HEK293T (cell line): ENCODE measurements around the gene OR52E5.

ENCODE experiments used
- CTCF ChIA-PET: fragments of 350-600 bp; formaldehyde crosslinking; extraction: SDS; loops from one replicate; lab custom pipeline; 2021; ENCODE audit warnings: antibody characterized with exemption, inconsistent platforms; lab: Yijun Ruan, JAX
- POLR2A ChIA-PET: fragments of 350-600 bp; formaldehyde crosslinking; extraction: SDS; loops from one replicate; lab custom pipeline; 2020; ENCODE audit warnings: antibody characterized with exemption, inconsistent platforms; lab: Yijun Ruan, JAX
- DNase-seq: peaks from one replicate; pipeline ENCODE4 v3.0.0; 2012; ENCODE audit warnings: mixed read lengths; ENCODE audit errors: extremely low spot score
- ARNT ChIP-seq: fragments of 450-650 bp; IDR thresholded peaks from 2 replicates; pipeline ENCODE4 v1.6.1; 2017; ENCODE audit warnings: mild to moderate bottlenecking
- BHLHE40 ChIP-seq: fragments of 450-650 bp; IDR thresholded peaks from 2 replicates; pipeline ENCODE4 v1.6.1; 2016; ENCODE audit warnings: mild to moderate bottlenecking, moderate library complexity, borderline replicate concordance
- CTBP1 ChIP-seq: fragments of 450-650 bp; IDR thresholded peaks from 2 replicates; pipeline ENCODE4 v1.6.1; 2016; ENCODE audit warnings: borderline replicate concordance
- ELF4 ChIP-seq: fragments of 450-650 bp; IDR thresholded peaks from 2 replicates; pipeline ENCODE4 v1.6.1; 2017; ENCODE audit warnings: antibody characterized with exemption
- FOXA1 ChIP-seq: fragments of 450-650 bp; IDR thresholded peaks from 2 replicates; pipeline ENCODE4 v1.6.1; 2016; ENCODE audit warnings: mild to moderate bottlenecking
- FOXK2 ChIP-seq: fragments of 450-650 bp; IDR thresholded peaks from 2 replicates; pipeline ENCODE4 v1.6.1; 2016; ENCODE audit warnings: mild to moderate bottlenecking
- FOXM1 ChIP-seq: fragments of 450-650 bp; IDR thresholded peaks from 2 replicates; pipeline ENCODE4 v1.6.1; 2017; ENCODE audit warnings: mild to moderate bottlenecking, borderline replicate concordance
- HDGF ChIP-seq: fragments of 450-650 bp; IDR thresholded peaks from 2 replicates; pipeline ENCODE4 v1.6.1; 2017; ENCODE audit warnings: antibody characterized with exemption, borderline replicate concordance
- L3MBTL2 ChIP-seq: fragments of 450-650 bp; conservative IDR thresholded peaks from 2 replicates; pipeline ENCODE4 v1.6.1; 2016; ENCODE audit warnings: mild to moderate bottlenecking
- LEF1 ChIP-seq: fragments of 450-650 bp; IDR thresholded peaks from 2 replicates; pipeline ENCODE4 v1.6.1; 2017; ENCODE audit warnings: mild to moderate bottlenecking, borderline replicate concordance
- NFRKB ChIP-seq: fragments of 450-650 bp; IDR thresholded peaks from 2 replicates; pipeline ENCODE4 v1.6.1; 2016; ENCODE audit warnings: mild to moderate bottlenecking, moderate library complexity
- SP1 ChIP-seq: fragments of 450-650 bp; IDR thresholded peaks from 2 replicates; pipeline ENCODE4 v1.6.1; 2017
- SUZ12 ChIP-seq: fragments of 450-650 bp; IDR thresholded peaks from 2 replicates; pipeline ENCODE4 v1.6.1; 2016; ENCODE audit warnings: mild to moderate bottlenecking
- TARDBP ChIP-seq: fragments of 450-650 bp; IDR thresholded peaks from 2 replicates; pipeline ENCODE4 v1.6.1; 2016
- ZNF384 ChIP-seq: fragments of 450-650 bp; IDR thresholded peaks from 2 replicates; pipeline ENCODE4 v1.6.1; 2016
- TF ChIP-seq, protein P1 (sequence below): fragments of 450-650 bp; IDR thresholded peaks from 2 replicates; pipeline ENCODE4 v1.6.1; 2016

The OR52E5 gene

DNA sequence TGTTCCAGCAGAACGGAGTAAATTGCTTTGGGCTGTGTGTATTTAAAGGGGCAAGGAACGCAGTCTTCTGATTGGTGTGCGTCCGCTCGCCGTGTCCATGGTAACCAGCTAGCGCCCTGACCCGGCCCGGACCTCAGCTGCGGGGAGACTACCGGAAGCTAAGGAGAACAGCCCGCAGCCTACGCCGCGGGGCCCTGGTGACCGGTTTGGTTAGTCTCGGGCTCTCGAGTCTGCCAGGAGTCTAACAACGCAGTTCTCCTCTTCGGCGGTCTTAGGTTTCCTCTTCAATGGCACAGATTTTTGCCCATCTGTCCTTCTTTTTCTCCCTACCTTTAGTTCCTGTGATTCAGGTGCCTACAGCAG, 45.6 kb downstream of the OR52E5 start:
- POLR2A ChIA-PET = no interaction called here

DNA sequence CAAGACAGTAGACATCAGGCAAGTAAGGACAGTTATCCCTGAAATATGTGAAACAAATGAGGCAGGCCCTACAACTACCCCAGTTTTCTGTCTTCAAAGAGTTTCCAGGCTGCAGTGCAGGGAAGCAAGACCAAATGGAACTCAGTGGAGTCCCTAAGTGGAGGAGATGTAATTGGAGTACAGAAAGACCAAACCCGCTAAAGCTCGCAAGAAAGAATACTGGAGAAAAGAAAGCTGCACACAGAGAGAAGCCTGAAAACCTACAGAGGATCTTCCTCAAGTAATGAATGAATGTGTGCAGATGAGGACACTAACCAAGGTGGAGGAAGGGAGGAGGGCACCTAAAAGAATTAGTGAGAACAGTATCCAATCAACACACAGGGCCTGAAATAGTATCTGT, 47.7 kb downstream of the OR52E5 start:
- DNase-seq = no peak
- TF ChIP-seq FOXK2 (no peak), HDGF (no peak), NFRKB (no peak), TARDBP (no peak), ZNF384 (no peak), SP1 (no peak), BHLHE40 (no peak), ARNT (no peak), CTBP1 (no peak), FOXM1 (no peak), ELF4 (no peak), LEF1 (no peak), SUZ12 (no peak), FOXA1 (no peak), L3MBTL2 (no peak)
- TF ChIP-seq, protein P1, sequence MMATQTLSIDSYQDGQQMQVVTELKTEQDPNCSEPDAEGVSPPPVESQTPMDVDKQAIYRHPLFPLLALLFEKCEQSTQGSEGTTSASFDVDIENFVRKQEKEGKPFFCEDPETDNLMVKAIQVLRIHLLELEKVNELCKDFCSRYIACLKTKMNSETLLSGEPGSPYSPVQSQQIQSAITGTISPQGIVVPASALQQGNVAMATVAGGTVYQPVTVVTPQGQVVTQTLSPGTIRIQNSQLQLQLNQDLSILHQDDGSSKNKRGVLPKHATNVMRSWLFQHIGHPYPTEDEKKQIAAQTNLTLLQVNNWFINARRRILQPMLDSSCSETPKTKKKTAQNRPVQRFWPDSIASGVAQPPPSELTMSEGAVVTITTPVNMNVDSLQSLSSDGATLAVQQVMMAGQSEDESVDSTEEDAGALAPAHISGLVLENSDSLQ = no peak
- ChIA-PET CTCF (no interaction called here), POLR2A (no interaction called here)

More for the DNA sequence above, 45.6 kb downstream of the OR52E5 start:
- no peak for DNase-seq
- CTCF ChIA-PET = no interaction called here
- TF ChIP-seq ARNT (no peak), FOXK2 (no peak), L3MBTL2 (no peak), HDGF (no peak), NFRKB (no peak), SUZ12 (no peak), ELF4 (no peak), TARDBP (no peak), ZNF384 (no peak), SP1 (no peak), FOXA1 (no peak), CTBP1 (no peak), FOXM1 (no peak)
- TF ChIP-seq, protein P1 = no peak

DNA sequence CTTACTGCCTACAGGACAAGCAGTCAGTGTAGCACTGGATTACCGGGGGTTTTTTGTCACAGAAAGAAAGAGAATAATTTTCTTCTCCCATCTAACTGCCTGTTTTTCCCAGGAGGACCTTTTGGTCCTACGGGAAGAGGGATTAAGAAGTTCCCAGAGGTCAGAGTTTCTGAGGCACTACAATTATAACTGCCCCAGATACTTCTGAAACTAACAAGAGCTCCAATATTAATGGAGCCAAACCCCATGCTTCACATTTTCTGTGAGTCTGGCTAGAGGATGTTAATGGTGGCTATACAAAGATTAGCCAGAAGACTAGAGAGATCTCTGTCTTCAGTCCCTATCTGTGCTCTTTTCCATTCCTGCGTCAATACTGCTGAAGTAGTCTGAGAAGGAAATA, 48.9 kb downstream of the OR52E5 start, which contains the start of gene OR56A3:
Gene OR56A3 (plus strand): TSS at position 301 of the 400 bp plus-strand sequence. CDS start 5,096 bp downstream, outside the sequence.
- no peak for DNase-seq
- no peak for TF ChIP-seq HDGF
- TF ChIP-seq, protein P1 = no peak
- TF ChIP-seq NFRKB = no peak
- no peak for TF ChIP-seq SUZ12
- TF ChIP-seq LEF1 = no peak
- no peak for TF ChIP-seq SP1
- no peak for TF ChIP-seq FOXA1
- no peak for TF ChIP-seq ARNT
- TF ChIP-seq ZNF384 = no peak
- no peak for TF ChIP-seq ELF4
- TF ChIP-seq BHLHE40 = no peak
- CTCF ChIA-PET = no interaction called here
- POLR2A ChIA-PET = no interaction called here
